GM10266 (cell line): ENCODE measurements around the gene PACRGL.
"Not testable (repeated sequence)": the region's sequence is repeated elsewhere in the genome, so short reads cannot be mapped to it uniquely, and the experiment has no call there.

Experiments
- DNase-seq: peaks from one replicate; pipeline ENCODE4 v3.0.0; 2012; ENCODE audit errors: extremely low spot score
- TF ChIP-seq, protein P1 (sequence below): IDR thresholded peaks from 2 replicates; pipeline ENCODE4 v1.5.1; 2012; ENCODE audit warnings: mild to moderate bottlenecking, low read depth; ENCODE audit not compliant: control insufficient read depth, insufficient read depth; ENCODE audit errors: missing control alignments

The PACRGL gene

DNA sequence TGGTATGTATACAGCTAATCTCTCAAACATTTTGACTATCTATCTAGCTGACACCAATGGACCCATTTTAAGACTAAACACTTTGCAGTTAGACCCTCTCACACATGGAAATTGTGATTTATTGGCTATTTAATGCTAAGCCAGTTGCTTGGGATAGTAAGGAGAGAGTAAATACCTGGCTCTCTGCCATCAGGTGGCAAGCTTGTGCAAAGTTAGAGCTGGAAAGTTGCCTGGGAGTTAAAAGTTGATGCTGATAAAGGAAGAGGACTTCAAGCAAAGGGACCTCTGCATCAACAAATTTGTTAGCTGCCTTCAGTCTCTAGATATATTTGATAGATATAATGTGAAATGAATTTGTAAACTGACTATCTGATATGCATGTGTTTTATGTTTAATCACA is 61.1 kb downstream of the PACRGL start:
- DNase-seq, result no peak
- TF ChIP-seq, protein P1, sequence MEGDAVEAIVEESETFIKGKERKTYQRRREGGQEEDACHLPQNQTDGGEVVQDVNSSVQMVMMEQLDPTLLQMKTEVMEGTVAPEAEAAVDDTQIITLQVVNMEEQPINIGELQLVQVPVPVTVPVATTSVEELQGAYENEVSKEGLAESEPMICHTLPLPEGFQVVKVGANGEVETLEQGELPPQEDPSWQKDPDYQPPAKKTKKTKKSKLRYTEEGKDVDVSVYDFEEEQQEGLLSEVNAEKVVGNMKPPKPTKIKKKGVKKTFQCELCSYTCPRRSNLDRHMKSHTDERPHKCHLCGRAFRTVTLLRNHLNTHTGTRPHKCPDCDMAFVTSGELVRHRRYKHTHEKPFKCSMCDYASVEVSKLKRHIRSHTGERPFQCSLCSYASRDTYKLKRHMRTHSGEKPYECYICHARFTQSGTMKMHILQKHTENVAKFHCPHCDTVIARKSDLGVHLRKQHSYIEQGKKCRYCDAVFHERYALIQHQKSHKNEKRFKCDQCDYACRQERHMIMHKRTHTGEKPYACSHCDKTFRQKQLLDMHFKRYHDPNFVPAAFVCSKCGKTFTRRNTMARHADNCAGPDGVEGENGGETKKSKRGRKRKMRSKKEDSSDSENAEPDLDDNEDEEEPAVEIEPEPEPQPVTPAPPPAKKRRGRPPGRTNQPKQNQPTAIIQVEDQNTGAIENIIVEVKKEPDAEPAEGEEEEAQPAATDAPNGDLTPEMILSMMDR, result no peak

DNA sequence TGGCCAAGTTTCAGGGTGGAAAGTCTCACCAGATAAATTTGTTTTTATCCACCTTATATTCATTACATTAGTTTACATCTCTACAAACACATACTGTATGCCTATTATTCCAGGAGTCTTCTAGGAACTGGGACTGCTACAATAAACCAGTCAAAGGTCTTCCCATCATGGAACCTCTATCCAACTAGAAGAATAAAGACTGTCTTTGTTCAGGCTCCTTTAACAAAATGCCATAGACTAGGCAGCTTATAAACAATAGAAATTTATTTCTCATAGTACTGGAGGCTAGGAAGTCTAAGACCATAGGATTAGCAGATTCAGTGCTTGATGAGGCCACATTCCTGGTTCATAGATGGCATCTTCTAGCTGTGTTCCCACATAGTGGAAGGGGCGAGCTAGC is 61.6 kb downstream of the PACRGL start:
- TF ChIP-seq, protein P1, result no peak
- no peak for DNase-seq

DNA sequence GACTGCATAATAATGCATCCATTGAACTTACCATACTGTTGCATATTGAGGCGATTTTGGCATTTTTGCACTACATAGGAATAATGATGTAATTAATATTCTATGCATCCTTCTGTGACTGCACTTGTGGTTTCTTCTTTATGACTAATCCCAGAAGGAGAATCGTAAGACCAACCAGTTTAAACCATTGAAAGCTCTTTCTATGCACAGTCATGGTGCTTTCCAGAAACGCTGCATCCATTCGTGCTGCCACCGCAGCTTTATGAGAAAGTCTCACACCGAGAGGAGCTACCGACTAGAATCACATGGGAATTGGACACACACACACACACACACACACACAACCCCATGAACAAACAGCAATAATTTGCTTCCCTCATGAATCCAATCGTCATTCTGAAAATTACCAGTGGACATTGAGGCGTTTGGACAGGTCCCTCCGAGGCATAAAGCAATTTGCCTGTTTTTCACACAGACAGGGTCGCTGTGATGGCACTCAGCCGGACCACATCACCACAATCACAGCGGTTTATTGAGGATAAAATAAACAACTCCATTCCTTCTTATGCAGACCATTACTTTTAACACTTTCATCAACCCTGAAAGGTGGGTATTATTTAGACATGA is 64.2 kb downstream of the PACRGL start:
- DNase-seq, result no peak

DNA sequence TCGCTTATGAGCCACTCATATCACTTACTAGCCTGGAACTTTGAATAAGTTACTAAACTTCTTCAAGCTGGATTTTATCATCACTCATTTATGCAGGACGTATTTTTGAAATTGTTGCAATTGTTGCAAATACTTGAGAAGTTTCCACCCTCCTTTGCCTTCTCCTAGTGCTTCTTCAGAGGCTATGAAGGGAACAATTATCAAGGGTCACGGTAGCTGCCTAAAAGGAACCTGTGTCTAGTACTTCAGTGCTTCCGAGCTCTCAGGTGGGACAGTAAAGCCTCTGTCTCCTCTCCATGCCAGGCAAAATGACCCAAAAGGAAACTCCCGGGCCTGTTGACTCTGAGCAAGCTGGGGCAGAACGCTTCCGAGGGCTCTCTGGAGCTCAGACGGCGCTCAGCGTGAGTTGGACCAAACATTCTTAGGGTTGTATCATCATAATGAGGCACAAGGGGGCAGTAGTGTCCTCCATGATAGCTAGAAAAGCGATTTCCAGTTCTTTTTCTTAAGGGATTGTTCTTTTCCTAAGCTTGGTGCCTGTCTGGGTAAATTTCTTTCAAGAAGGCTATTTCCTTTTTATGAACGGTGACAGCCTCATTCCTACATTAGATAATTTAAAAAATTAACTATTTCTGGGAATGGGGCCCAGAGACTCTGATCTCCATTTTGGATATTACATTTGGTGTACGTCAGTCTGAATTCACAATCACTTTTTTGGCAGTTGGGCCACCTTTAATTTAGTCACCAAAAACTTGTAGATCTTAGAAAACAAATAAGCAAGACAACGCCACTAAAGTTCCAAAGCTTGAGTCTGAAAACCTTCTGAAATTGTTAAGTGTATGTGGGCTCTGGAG is 73.1 kb downstream of the PACRGL start:
- DNase-seq, result peak; percentile 21
- TF ChIP-seq, protein P1, result peak; percentile 56

More for the DNA sequence above, 64.2 kb downstream of the PACRGL start:
- TF ChIP-seq, protein P1, result no peak

DNA sequence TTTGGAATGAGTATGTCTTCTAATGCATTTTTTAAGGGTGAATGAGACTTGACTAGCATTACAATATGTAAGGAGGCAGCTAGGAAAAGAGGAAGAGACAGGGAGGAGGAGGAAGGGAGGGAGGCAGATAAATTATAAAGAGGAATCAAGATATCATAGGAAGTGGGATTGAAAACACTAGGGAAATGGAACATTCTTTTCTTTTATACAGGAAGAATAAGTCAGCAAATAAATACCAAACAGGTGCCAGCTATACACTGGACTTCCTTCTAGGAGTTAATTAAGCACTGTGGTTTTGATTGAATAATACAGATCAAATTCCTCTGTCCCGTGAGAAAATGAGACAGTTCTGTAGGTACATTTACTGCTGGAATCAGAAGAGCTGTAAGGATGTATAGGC is 78.6 kb downstream of the PACRGL start:
- TF ChIP-seq, protein P1, result no peak

DNA sequence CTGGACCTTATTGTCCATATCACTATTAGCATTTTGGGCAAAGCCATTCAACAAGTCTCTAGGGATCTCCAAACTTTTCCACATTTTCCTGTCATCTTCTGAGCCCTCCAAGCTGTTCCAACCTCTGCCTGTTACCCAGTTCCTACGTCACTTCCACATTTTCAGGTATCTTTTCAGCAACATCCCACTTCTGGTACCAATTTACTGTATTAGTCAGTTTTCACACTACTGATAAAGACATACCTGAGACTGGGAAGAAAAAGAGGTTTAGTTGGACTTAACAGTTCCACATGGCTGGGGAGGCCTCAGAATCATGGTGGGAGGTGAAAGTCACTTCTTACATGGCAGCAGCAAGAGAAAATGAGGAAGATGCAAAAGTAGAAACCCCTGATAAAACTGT is 82.9 kb downstream of the PACRGL start:
- DNase-seq, result not testable (repeated sequence)

More for the DNA sequence above, 78.6 kb downstream of the PACRGL start:
- DNase-seq, result no peak

DNA sequence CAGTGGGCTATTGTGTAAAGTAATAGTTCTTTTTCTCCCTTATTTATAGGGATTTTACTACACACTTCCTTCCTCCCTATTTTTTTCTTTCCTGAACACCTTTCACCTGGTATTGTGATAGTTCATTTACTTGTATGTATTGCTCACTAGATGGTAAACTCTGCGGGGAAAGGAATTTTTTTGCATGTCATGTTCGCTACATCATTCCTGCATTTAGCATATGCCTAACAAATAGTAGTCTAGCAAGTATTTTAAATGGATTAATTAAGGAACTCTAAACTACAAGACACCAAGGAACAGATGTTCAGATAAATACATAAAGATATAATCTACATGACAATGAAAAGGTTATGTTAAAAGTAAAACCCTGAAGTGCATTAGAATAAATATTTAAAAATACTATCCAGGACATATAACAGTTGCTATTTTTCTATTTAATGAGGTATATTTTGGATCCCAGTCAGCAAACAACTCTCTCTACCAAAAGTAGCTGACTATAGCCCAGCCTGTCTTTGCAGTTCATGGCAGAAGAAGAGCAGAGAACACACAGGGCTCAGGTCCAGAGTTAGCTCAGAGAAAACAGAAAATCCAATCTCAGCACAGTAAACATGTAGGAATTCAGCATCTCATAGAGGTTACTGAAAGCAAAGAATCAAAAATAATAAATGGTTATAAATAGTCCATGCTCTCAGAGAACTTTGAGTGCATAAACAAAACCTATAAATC is 87.8 kb downstream of the PACRGL start:
- no peak for DNase-seq
- TF ChIP-seq, protein P1, result no peak
